COR-L47 (cell line): ENCODE data around the gene NECAP2.

Experiments
- DNase-seq: peaks from one replicate; lab custom pipeline; 2025; lab: John Stamatoyannopoulos, UW

Gene NECAP2

GRCh38 chr1:16440470-16441281, at the start of gene NECAP2:
Gene NECAP2, plus strand, starts transcription at chr1:16440724. Its CDS starts 38 bp downstream, at chr1:16440762.
- peak; percentile 90 for DNase-seq

GRCh38 chr1:16391411-16391810, 49.1 kb upstream of the NECAP2 start:
- DNase-seq, result no peak

- DNase-seq, result no peak
These were observed 47.6 kb upstream of the NECAP2 start for GRCh38 chr1:16392740-16393569.

- DNase-seq, result no peak
These were observed 46.7 kb upstream of the NECAP2 start for GRCh38 chr1:16393570-16394521.

GRCh38 chr1:16394977-16395376, 45.5 kb upstream of the NECAP2 start:
- no peak for DNase-seq

GRCh38 chr1:16396591-16396990, 43.9 kb upstream of the NECAP2 start:
- DNase-seq, result no peak

GRCh38 chr1:16397120-16397519, 43.4 kb upstream of the NECAP2 start:
- DNase-seq, result no peak

GRCh38 chr1:16398371-16398953, 42.1 kb upstream of the NECAP2 start:
- no peak for DNase-seq

- no peak for DNase-seq
These were observed 37.8 kb upstream of the NECAP2 start for GRCh38 chr1:16402742-16403141.

- no peak for DNase-seq
These were observed 35.1 kb upstream of the NECAP2 start for GRCh38 chr1:16405441-16405840.

GRCh38 chr1:16406868-16407267, 33.7 kb upstream of the NECAP2 start:
- DNase-seq, result no peak

- DNase-seq, result no peak
These were observed 30.9 kb upstream of the NECAP2 start for GRCh38 chr1:16409536-16410152.

- no peak for DNase-seq
These were observed 29.7 kb upstream of the NECAP2 start for GRCh38 chr1:16410803-16411202.

GRCh38 chr1:16413191-16413590, 27.3 kb upstream of the NECAP2 start:
- DNase-seq, result no peak

GRCh38 chr1:16418823-16419425, 21.6 kb upstream of the NECAP2 start:
- no peak for DNase-seq

- DNase-seq, result no peak
These were observed 20.0 kb upstream of the NECAP2 start for GRCh38 chr1:16420424-16421118.

- no peak for DNase-seq
These were observed 19.3 kb upstream of the NECAP2 start for GRCh38 chr1:16421201-16421600.

- no peak for DNase-seq
These were observed 18.5 kb upstream of the NECAP2 start for GRCh38 chr1:16422041-16422440.

GRCh38 chr1:16425125-16426025, 15.1 kb upstream of the NECAP2 start:
- DNase-seq, result no peak
